GM12878 (cell line): Measurements from ENCODE around the gene WDR26. TPM values are rescaled to one million over a fixed set of nuclear protein-coding genes. Genes with fewer than 3 reads are reported as not detected.
A peak's percentile ranks its signal among the peaks of the same experiment; 100 is the strongest.

ENCODE experiments used
- ATAC-seq: fragments of 200-7000 bp; cut with Tn5 transposase; 3 replicates; pipeline ENCODE4 v1.9.1; 2020; ENCODE audit warnings: mild to moderate bottlenecking, moderate library complexity
- BruUV-seq: library from RNA; stranded (reverse); fragments of 400-500 nt; replicated peaks from 2 replicates; lab custom pipeline; 2021; lab: Mats Ljungman, UMichigan
- CTCF ChIA-PET: fragments of 300-600 bp; sonication (Branson Sonifier 250); formaldehyde crosslinking; extraction: SDS; loops from one replicate; lab custom pipeline; 2021; ENCODE audit warnings: inconsistent platforms; lab: Yijun Ruan, JAX
- POLR2A ChIA-PET: fragments of 350-600 bp; formaldehyde crosslinking; extraction: SDS; loops from one replicate; lab custom pipeline; 2021; ENCODE audit warnings: inconsistent platforms; lab: Charles Lee
- RAD21 ChIA-PET: fragments of 300-600 bp; sonication (Branson Sonifier 250); formaldehyde crosslinking; loops from one replicate; lab custom pipeline; 2023; ENCODE audit warnings: antibody characterized with exemption; ENCODE audit not compliant: unreplicated experiment; lab: Charles Lee
- SMC1A ChIA-PET: fragments of 300-600 bp; sonication (Branson Sonifier 250); formaldehyde crosslinking; loops from one replicate; lab custom pipeline; 2023; ENCODE audit not compliant: unreplicated experiment, uncharacterized antibody; lab: Charles Lee
- DNase-seq: peaks from one replicate; pipeline ENCODE4 v3.0.0-alpha.2; 2011; ENCODE audit warnings: low read depth, low spot score
- FAIRE-seq: peaks from 3 replicates; lab custom pipeline; 2011; peaks lifted over from hg19 to GRCh38; lab: Jason Lieb, UNC
- H2AFZ ChIP-seq: 2 replicates; pipeline ENCODE4 v1.6.0; 2011; ENCODE audit warnings: low read depth, low read length, control low read depth; ENCODE audit not compliant: control insufficient read depth
- H3K27ac ChIP-seq: 2 replicates; pipeline ENCODE4 v1.5.1; 2011; ENCODE audit warnings: control low read depth; ENCODE audit not compliant: control insufficient read depth, insufficient read depth
- H3K27me3 ChIP-seq, 2 experiments: replicated peaks in 1 of 2; 2 replicates each; pipeline versions ENCODE4 v1.6.0 to v1.6.1; 2011; ENCODE audit warnings: low read length in 1 of 2; ENCODE audit not compliant: control insufficient read depth in 2 of 2, insufficient read depth in 2 of 2
- H3K36me3 ChIP-seq, 2 experiments: 2 replicates each; pipeline ENCODE4 v1.5.1; 2011; ENCODE audit warnings: low read length in 1 of 2; ENCODE audit not compliant: control insufficient read depth in 2 of 2, insufficient read depth in 2 of 2
- H3K4me1 ChIP-seq: 2 replicates; pipeline ENCODE4 v1.6.1; 2011; ENCODE audit warnings: mild to moderate bottlenecking, low read length, moderate library complexity, mixed read lengths; ENCODE audit not compliant: control insufficient read depth, insufficient read depth
- H3K4me2 ChIP-seq: 2 replicates; pipeline ENCODE4 v1.6.0; 2011; ENCODE audit warnings: control low read depth; ENCODE audit not compliant: control insufficient read depth, insufficient read depth
- H3K4me3 ChIP-seq: fragments of 200-600 bp; sonication (generic); 2 replicates; pipeline ENCODE4 v1.5.1; 2016
- H3K79me2 ChIP-seq: 2 replicates; pipeline ENCODE4 v1.6.0; 2011; ENCODE audit warnings: low read length; ENCODE audit not compliant: control insufficient read depth, insufficient read depth
- H3K9ac ChIP-seq: 2 replicates; pipeline ENCODE4 v1.8.0; 2011; ENCODE audit warnings: low read length, control low read depth, mixed read lengths; ENCODE audit not compliant: control insufficient read depth, insufficient read depth
- H3K9me3 ChIP-seq: replicated peaks from 3 replicates; pipeline ENCODE4 v1.5.1; 2011; ENCODE audit warnings: mild to moderate bottlenecking, low read length; ENCODE audit not compliant: control insufficient read depth, insufficient read depth
- H4K20me1 ChIP-seq: 2 replicates; pipeline ENCODE4 v1.6.0; 2011; ENCODE audit not compliant: control insufficient read depth, insufficient read depth
- BACH1 ChIP-seq: fragments of 450-650 bp; IDR thresholded peaks from 2 replicates; pipeline ENCODE4 v1.6.1; 2017; ENCODE audit warnings: mild to moderate bottlenecking, borderline replicate concordance
- BCL3 ChIP-seq: IDR thresholded peaks from 2 replicates; pipeline ENCODE4 v1.6.1; 2011; ENCODE audit warnings: borderline replicate concordance, low read depth, mild to moderate bottlenecking, moderate library complexity, low read length; ENCODE audit not compliant: insufficient read depth, poor library complexity, severe bottlenecking
- CEBPZ ChIP-seq: fragments of 150-350 bp; IDR thresholded peaks from 2 replicates; pipeline ENCODE4 v1.6.1; 2016; ENCODE audit warnings: low read depth, low read length
- E2F8 ChIP-seq: fragments of 450-650 bp; IDR thresholded peaks from 2 replicates; pipeline ENCODE4 v1.6.1; 2018; ENCODE audit warnings: mild to moderate bottlenecking, low read depth, moderate library complexity; ENCODE audit not compliant: partially characterized antibody
- EGR1 ChIP-seq, 2 experiments: IDR thresholded peaks; 1 replicate in 1 of 2; 2 replicates in 1 of 2; pipeline ENCODE4 v1.6.1; 2011 to 2012; ENCODE audit warnings: low read depth in 2 of 2, low read length in 2 of 2, borderline replicate concordance in 1 of 2, mild to moderate bottlenecking in 1 of 2, moderate library complexity in 1 of 2
- HDAC6 ChIP-seq: fragments of 200-600 bp; sonication (generic); IDR thresholded peaks from one replicate; pipeline ENCODE4 v1.8.0; 2017; ENCODE audit warnings: antibody characterized with exemption; ENCODE audit not compliant: unreplicated experiment
- KLF5 ChIP-seq: fragments of 450-650 bp; IDR thresholded peaks from 2 replicates; pipeline ENCODE4 v1.6.1; 2014; ENCODE audit warnings: mild to moderate bottlenecking; ENCODE audit not compliant: partially characterized antibody
- MEF2B ChIP-seq: fragments of 450-650 bp; IDR thresholded peaks from 2 replicates; pipeline ENCODE4 v1.6.1; 2018; ENCODE audit warnings: mild to moderate bottlenecking, moderate library complexity; ENCODE audit not compliant: partially characterized antibody, poor library complexity, severe bottlenecking
- NR2C1 ChIP-seq: fragments of 450-650 bp; IDR thresholded peaks from 2 replicates; pipeline ENCODE4 v1.6.1; 2017; ENCODE audit warnings: antibody characterized with exemption, mild to moderate bottlenecking, moderate library complexity
- TAF1 ChIP-seq: IDR thresholded peaks from 2 replicates; pipeline ENCODE4 v1.6.1; 2011; ENCODE audit warnings: mild to moderate bottlenecking, low read depth, low read length, borderline replicate concordance
- TCF12 ChIP-seq: IDR thresholded peaks from 2 replicates; pipeline ENCODE4 v1.6.1; 2011; ENCODE audit warnings: low read depth, mild to moderate bottlenecking, low read length
- ZBTB33 ChIP-seq: fragments of 450-650 bp; IDR thresholded peaks from 2 replicates; pipeline ENCODE4 v1.6.1; 2017; ENCODE audit warnings: mild to moderate bottlenecking
- WGBS: methylation state at CpG from one replicate; pipeline ENCODE4 v1.1.6; 2016; ENCODE audit warnings: low lambda C conversion rate; ENCODE audit not compliant: insufficient replicate concordance, insufficient coverage; ENCODE audit errors: missing lambda C conversion rate; 5-methylcytosine and 5-hydroxymethylcytosine counted together
- in situ Hi-C: fragments of 300-500 bp; cut with MboI; formaldehyde crosslinking; loops from 9 replicates; pipeline ENCODE4 v1.14.3; 2018; ENCODE audit warnings: mixed read lengths
- intact Hi-C: fragments of 100-400 bp; cut with micrococcal nuclease; formaldehyde crosslinking; loops from one replicate; pipeline ENCODE4 v1.14.2; 2022; ENCODE audit not compliant: unreplicated experiment
- polyA plus RNA-seq, 11 experiments: library from polyadenylated mRNA; depleted of rRNA in 4 of 11; unstranded in 6 of 11; stranded (reverse) in 5 of 11; fragments of >200 nt; fragmentation: Nextera tagmentation in 4 of 11; fragmentation: Illumina TruSeq in 1 of 11; extraction: Ambion mirVana in 4 of 11; extraction: Trizol in 1 of 11; gene quantifications; 1 replicate in 1 of 11; 2 replicates in 10 of 11; pipeline versions ENCODE4 v1.2.1 to v1.2.3, GENCODE V29; 2011 to 2016; ENCODE audit warnings: inconsistent platforms in 2 of 11, missing spikeins in 2 of 11, low read depth in 1 of 11
- total RNA-seq, 4 experiments: library from RNA; depleted of rRNA in 3 of 4; stranded (reverse); fragments of >200 nt in 3 of 4; fragmentation: Illumina TruSeq in 1 of 4; extraction: Trizol in 1 of 4; gene quantifications; 2 replicates each; pipeline versions ENCODE4 v1.2.1 to v1.2.3, GENCODE V29; 2013 to 2021

Gene WDR26
- total and polyA plus RNA-seq, 10 of the 15 experiments (the other 5 are each of a cell fraction or from before 2014, with no cell fraction given), result 6.6 to 47.0 (median 24.4) TPM

- BruUV-seq, result no TSS peak
- WGBS, result 0% methylated on average over 15 of the region's 19 CpGs
- ATAC-seq, result peak; percentile 0
- no peak for TF ChIP-seq MEF2B
- TF ChIP-seq CEBPZ, result no peak
- TF ChIP-seq HDAC6, result no peak
- no peak for TF ChIP-seq NR2C1
- TF ChIP-seq TAF1, result no peak
- no peak for TF ChIP-seq BCL3
- TF ChIP-seq E2F8, result no peak
- TF ChIP-seq ZBTB33, result no peak
- TF ChIP-seq BACH1, result no peak; the same call in 1 of the 2 replicates
- TF ChIP-seq KLF5, result no peak
- no peak for TF ChIP-seq EGR1 (IDR thresholded peaks at IDR 0.05; ENCODE audit: borderline replicate concordance in 1 of 2, low read depth in 2 of 2, low read length in 2 of 2)
- no peak for TF ChIP-seq TCF12
Measured at GRCh38 chr1:224433041-224433691, 1.4 kb downstream of the WDR26 start.

More at GRCh38 chr1:224433041-224433691, 1.4 kb downstream of the WDR26 start:
- H3K36me3 ChIP-seq, result peaks cover 0 to 4% of the 10 kb centered on the region in 2 experiments; a peak in 1 of 4 replicates
- H4K20me1 ChIP-seq, result 0 out of 2 replicates have a peak, but pooled peaks cover 8% of the 10 kb centered on the region
- peak overlapping the region; percentile 71 for H3K4me3 ChIP-seq
- peaks cover 12% of the 10 kb centered on the region for H3K4me1 ChIP-seq
- DNase-seq (no peak), FAIRE-seq (no peak)
- no peak overlapping the region for H2AFZ ChIP-seq
- intact Hi-C loops (no loop called here), in situ Hi-C loops (no loop called here)
- ChIA-PET CTCF (interaction anchor here (0.6 to 7.7 kb wide), 5 partner anchors 24 to 418 kb away, joined by 3 to 48 read pairs (median 3); no protein-coding TSS in a partner anchor), RAD21 (interaction anchor here (1.4 kb wide), 1 partner anchor 317 kb away, joined by 7 read pairs; no protein-coding TSS in a partner anchor), SMC1A (interaction anchor here (1.1 to 2.9 kb wide), 4 partner anchors 10 to 317 kb away, joined by 3 to 24 read pairs (median 4); no protein-coding TSS in a partner anchor), POLR2A (interaction anchor here (1.0 to 1.5 kb wide), 3 partner anchors 54 to 75 kb away, joined by 3 to 9 read pairs (median 6); no protein-coding TSS in a partner anchor)
- peak overlapping the region; percentile 76 for H3K9ac ChIP-seq
- no peaks in the 10 kb centered on the region for H3K9me3 ChIP-seq
- H3K27ac ChIP-seq, result peak overlapping the region; percentile 37
- peak overlapping the region; percentile 78 for H3K4me2 ChIP-seq
- no peaks in the 10 kb centered on the region for H3K27me3 ChIP-seq
- peaks cover 78% of the 10 kb centered on the region for H3K79me2 ChIP-seq
